GM12874 (cell line): ENCODE measurements around the gene TMC5.

Source experiments
- TF ChIP-seq, protein P1 (sequence below): IDR thresholded peaks from 2 replicates; pipeline ENCODE4 v1.5.1; 2011; ENCODE audit warnings: low read depth, mild to moderate bottlenecking, control low read depth, low read length, moderate library complexity; ENCODE audit not compliant: insufficient read depth

The TMC5 gene

DNA sequence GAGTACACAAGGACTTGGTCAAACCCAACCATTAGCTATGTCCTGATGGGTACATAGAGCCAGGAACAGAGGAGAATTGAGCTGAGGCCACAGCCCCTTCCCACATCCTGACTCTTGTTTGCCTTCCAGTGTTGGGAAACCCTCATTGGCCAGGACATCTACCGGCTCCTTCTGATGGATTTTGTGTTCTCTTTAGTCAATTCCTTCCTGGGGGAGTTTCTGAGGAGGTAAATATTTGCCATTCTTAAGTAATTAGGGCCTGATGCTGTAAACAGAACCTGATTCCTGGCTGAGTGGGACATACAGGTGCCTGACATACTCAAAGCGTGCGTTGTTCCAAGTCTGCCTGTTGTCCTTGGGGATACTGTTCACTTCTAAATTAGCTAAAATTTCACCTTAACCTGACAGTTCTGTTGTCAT, 61.6 kb downstream of the TMC5 start:
- TF ChIP-seq, protein P1, sequence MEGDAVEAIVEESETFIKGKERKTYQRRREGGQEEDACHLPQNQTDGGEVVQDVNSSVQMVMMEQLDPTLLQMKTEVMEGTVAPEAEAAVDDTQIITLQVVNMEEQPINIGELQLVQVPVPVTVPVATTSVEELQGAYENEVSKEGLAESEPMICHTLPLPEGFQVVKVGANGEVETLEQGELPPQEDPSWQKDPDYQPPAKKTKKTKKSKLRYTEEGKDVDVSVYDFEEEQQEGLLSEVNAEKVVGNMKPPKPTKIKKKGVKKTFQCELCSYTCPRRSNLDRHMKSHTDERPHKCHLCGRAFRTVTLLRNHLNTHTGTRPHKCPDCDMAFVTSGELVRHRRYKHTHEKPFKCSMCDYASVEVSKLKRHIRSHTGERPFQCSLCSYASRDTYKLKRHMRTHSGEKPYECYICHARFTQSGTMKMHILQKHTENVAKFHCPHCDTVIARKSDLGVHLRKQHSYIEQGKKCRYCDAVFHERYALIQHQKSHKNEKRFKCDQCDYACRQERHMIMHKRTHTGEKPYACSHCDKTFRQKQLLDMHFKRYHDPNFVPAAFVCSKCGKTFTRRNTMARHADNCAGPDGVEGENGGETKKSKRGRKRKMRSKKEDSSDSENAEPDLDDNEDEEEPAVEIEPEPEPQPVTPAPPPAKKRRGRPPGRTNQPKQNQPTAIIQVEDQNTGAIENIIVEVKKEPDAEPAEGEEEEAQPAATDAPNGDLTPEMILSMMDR, result no peak

DNA sequence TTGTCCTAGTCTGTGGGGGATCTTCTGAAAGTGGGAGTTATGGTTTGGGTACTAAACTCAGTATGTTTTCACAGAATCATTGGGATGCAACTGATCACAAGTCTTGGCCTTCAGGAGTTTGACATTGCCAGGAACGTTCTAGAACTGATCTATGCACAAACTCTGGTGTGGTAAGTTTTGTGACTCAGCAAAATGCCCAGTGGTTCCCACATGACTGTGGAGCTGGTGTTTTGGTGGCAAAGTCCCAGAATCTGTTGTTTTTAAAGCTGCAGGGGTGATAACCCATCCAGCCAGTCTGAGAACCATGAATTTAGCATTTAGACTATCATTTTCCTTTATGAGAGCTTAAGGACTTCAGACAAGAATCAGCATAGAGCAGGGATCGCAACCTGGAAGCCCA, 63.6 kb downstream of the TMC5 start:
- TF ChIP-seq, protein P1, result no peak

DNA sequence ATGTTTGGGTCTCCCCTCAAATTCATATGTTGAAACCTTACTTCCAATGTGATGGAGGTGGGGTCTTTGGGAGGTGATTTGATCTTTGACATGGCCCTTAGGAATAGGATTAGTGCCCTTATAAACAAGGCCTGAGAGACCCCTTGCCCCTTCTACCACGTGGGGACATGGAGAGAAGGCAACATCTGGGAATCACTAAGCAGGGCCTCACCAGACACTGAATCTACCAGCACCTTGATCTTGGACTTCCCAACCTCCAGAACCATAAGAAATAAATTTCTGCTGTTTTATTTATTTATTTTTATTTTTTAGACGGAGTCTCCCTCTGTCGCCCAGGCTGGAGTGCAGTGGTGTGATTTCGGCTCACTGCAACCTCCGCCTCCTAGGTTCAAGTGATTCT, 64.1 kb downstream of the TMC5 start:
- TF ChIP-seq, protein P1, result no peak

DNA sequence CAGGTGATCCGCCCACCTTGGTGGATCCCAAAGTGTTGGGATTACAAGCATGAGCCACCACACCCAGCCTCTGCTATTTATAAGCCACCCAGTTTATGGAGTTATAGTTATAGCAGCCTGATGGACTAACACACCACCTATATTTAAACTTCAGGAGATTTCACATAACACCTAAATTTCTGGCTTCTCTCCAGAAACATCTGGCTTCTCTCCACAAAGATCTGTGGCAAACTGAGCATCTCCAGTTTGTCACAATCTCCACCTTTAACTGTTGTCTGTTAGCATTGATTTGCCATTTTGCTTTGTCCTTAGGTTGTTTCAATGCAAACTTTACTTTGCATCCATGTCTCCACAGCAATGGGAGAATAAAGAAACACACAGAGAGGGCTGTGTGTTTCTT, 64.6 kb downstream of the TMC5 start:
- TF ChIP-seq, protein P1, result no peak

DNA sequence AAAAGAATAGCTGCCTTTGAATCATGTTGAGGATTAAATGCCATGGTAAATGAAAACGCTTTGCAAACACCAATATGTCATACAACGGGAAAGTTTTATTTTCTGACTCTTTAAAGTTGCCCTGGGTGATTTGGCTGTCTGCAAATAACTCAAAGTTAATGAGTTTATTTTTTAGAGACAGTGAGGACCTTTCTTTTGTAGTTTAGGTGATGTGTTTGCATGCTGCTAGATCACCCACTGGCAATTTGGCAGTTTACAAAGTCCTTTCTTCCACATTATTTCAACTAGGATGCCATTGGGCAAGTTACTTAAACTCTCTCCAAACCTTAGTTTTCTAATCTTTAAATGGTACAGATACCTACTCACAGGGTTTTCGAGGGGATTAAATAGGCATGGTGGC, 66.4 kb downstream of the TMC5 start:
- TF ChIP-seq, protein P1, result no peak

DNA sequence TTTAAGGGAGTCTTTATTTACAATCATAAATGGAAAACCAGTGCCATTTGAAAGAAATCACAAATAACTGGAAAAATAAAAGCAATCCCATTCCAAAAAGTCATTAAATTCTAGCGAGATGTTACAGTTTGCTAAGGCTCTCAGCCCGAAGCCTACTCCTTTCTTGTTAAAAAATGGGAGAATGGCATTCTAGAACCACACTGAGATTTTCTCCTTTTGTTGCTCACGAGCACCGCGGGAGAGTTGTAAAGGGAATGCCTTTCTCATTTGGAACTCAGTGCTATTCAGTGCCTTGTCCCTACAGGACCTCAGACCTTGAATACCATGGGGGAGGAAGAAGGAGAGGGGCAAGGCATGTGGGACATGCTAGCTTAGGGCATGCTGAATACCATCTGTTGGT, 67.9 kb downstream of the TMC5 start:
- TF ChIP-seq, protein P1, result no peak

DNA sequence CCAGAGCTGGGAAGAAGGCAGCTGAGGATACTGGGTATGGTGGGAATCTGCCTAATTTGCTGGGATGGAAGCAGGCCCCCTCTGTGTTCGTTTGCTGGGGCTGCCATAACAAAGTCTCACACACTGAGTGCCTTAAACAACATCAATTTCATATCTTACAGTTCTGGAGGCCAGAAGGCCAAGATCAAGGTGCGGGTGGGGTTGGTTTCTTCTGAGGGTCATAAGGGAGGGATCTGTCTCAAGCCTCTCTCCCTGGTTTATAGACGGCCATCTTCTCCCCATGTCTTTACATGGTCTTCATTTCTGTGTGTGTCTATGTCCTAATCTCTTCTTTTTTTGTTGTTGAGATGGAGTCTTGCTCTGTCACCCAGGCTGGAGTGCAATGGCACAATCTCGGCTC, 68.4 kb downstream of the TMC5 start:
- TF ChIP-seq, protein P1, result no peak
